Trophoblast cell (in vitro differentiated cells and primary cell): ENCODE data around the gene HOXD3.

Source experiments
- DNase-seq, 2 donors: peaks; one replicate each; pipeline ENCODE4 v3.0.0-alpha.2; 2016
- H2AFZ ChIP-seq: 2 replicates; pipeline ENCODE4 v1.6.1; 2013; ENCODE audit warnings: low read length, moderate library complexity, mild to moderate bottlenecking; ENCODE audit not compliant: insufficient read depth, poor library complexity
- H2AK5ac ChIP-seq: 2 replicates; pipeline ENCODE4 v1.6.1; 2013; ENCODE audit warnings: mild to moderate bottlenecking, low read length
- H2BK120ac ChIP-seq: 2 replicates; pipeline ENCODE4 v1.6.1; 2013; ENCODE audit warnings: low read length, mild to moderate bottlenecking, moderate library complexity; ENCODE audit not compliant: insufficient read depth, poor library complexity
- H2BK12ac ChIP-seq: 2 replicates; pipeline ENCODE4 v1.6.1; 2013; ENCODE audit warnings: mild to moderate bottlenecking, low read length, moderate library complexity
- H2BK5ac ChIP-seq: 2 replicates; pipeline ENCODE4 v1.6.1; 2013; ENCODE audit warnings: low read length, low read depth, moderate library complexity, mild to moderate bottlenecking; ENCODE audit not compliant: poor library complexity
- H3K14ac ChIP-seq: 2 replicates; pipeline ENCODE4 v1.6.1; 2013; ENCODE audit warnings: mild to moderate bottlenecking, low read length
- H3K18ac ChIP-seq: 2 replicates; pipeline ENCODE4 v1.6.1; 2013; ENCODE audit warnings: mild to moderate bottlenecking, low read length
- H3K23ac ChIP-seq: 2 replicates; pipeline ENCODE4 v1.6.1; 2013; ENCODE audit warnings: low read length
- H3K27ac ChIP-seq: 2 replicates; pipeline ENCODE4 v1.5.1; 2013; ENCODE audit warnings: low read depth, mild to moderate bottlenecking, inconsistent platforms, low read length, moderate library complexity
- H3K27me3 ChIP-seq: 2 replicates; pipeline ENCODE4 v1.6.1; 2013; ENCODE audit warnings: inconsistent platforms, mild to moderate bottlenecking, low read length, moderate library complexity; ENCODE audit not compliant: insufficient read depth
- H3K36me3 ChIP-seq, 2 experiments: 1 replicate in 1 of 2; 2 replicates in 1 of 2; pipeline ENCODE4 v1.6.1; 2013; ENCODE audit warnings: low read length in 2 of 2, mild to moderate bottlenecking in 2 of 2, moderate library complexity in 1 of 2; ENCODE audit not compliant: insufficient read depth in 2 of 2, control insufficient read depth in 1 of 2
- H3K4ac ChIP-seq: 2 replicates; pipeline ENCODE4 v1.6.1; 2013; ENCODE audit warnings: low read depth, mild to moderate bottlenecking, low read length, moderate library complexity
- H3K4me1 ChIP-seq, 2 experiments: 1 replicate in 1 of 2; 2 replicates in 1 of 2; pipeline ENCODE4 v1.6.1; 2013; ENCODE audit warnings: low read length in 2 of 2, mild to moderate bottlenecking in 2 of 2, moderate library complexity in 1 of 2; ENCODE audit not compliant: insufficient read depth in 2 of 2, control insufficient read depth in 1 of 2
- H3K4me2 ChIP-seq: 2 replicates; pipeline ENCODE4 v1.6.1; 2013; ENCODE audit warnings: inconsistent platforms, mild to moderate bottlenecking, low read length, moderate library complexity
- H3K4me3 ChIP-seq: 2 replicates; pipeline ENCODE4 v1.5.1; 2013; ENCODE audit warnings: mild to moderate bottlenecking, low read depth, low read length, inconsistent platforms
- H3K79me1 ChIP-seq: one replicate; pipeline ENCODE4 v1.6.1; 2013; ENCODE audit warnings: low read length
- H3K79me2 ChIP-seq: 2 replicates; pipeline ENCODE4 v1.6.1; 2013; ENCODE audit warnings: low read length, mild to moderate bottlenecking; ENCODE audit not compliant: control insufficient read depth, insufficient read depth, poor library complexity
- H3K9ac ChIP-seq: 2 replicates; pipeline ENCODE4 v1.6.1; 2013; ENCODE audit warnings: mild to moderate bottlenecking, low read length
- H3K9me3 ChIP-seq: 2 replicates; pipeline ENCODE4 v1.6.1; 2013; ENCODE audit warnings: low read depth, mild to moderate bottlenecking, control low read depth, inconsistent platforms, low read length; ENCODE audit not compliant: insufficient read depth
- H4K12ac ChIP-seq: 2 replicates; pipeline ENCODE4 v1.6.1; 2013; ENCODE audit warnings: low read depth, mild to moderate bottlenecking, low read length, moderate library complexity
- H4K8ac ChIP-seq: 2 replicates; pipeline ENCODE4 v1.6.1; 2013; ENCODE audit warnings: low read depth, mild to moderate bottlenecking, low read length, moderate library complexity
- H4K91ac ChIP-seq: one replicate; pipeline ENCODE4 v1.6.1; 2013; ENCODE audit warnings: low read depth, mild to moderate bottlenecking, low read length, moderate library complexity
- WGBS: extraction: QIAGEN DNeasy Blood & Tissue Kit; methylation state at CpG from one replicate; pipeline ENCODE4 v1.1.7; 2013; ENCODE audit warnings: missing lambda C conversion rate; ENCODE audit not compliant: insufficient read length, insufficient coverage; ENCODE audit errors: extremely low coverage; 5-methylcytosine and 5-hydroxymethylcytosine counted together

The HOXD3 gene

GRCh38 chr2:176146645-176147044 is 10.5 kb upstream of the HOXD3 start:
- no peaks in the 10 kb centered on the region for H3K36me3 ChIP-seq
- DNase-seq, result no peak
- H3K27me3 ChIP-seq, result peaks cover 76% of the 10 kb centered on the region
- H3K27ac ChIP-seq, result no peak overlapping the region
- H3K4me3 ChIP-seq, result no peak overlapping the region
- no peak overlapping the region for H2BK12ac ChIP-seq
- H4K91ac ChIP-seq, result no peak overlapping the region
- no peak overlapping the region for H3K23ac ChIP-seq
- no peak overlapping the region for H4K12ac ChIP-seq
- H2AK5ac ChIP-seq, result no peak overlapping the region
- H3K79me1 ChIP-seq, result no peaks in the 10 kb centered on the region
- H3K9ac ChIP-seq, result no peak overlapping the region
- H3K14ac ChIP-seq, result no peak overlapping the region
- H2BK5ac ChIP-seq, result no peak overlapping the region
- no peak overlapping the region for H2AFZ ChIP-seq
- H3K4me2 ChIP-seq, result no peak overlapping the region
- peaks cover 11% of the 10 kb centered on the region for H3K9me3 ChIP-seq
- H2BK120ac ChIP-seq, result no peak overlapping the region
- H4K8ac ChIP-seq, result no peak overlapping the region
- no peaks in the 10 kb centered on the region for H3K79me2 ChIP-seq
- peaks cover 2% of the 10 kb centered on the region in 2 experiments for H3K4me1 ChIP-seq
- H3K18ac ChIP-seq, result no peak overlapping the region
- H3K4ac ChIP-seq, result no peak overlapping the region

- H3K27ac ChIP-seq, result no peak overlapping the region
- H3K9ac ChIP-seq, result no peak overlapping the region
- no peak overlapping the region for H3K4ac ChIP-seq
- no peak overlapping the region for H2BK12ac ChIP-seq
- no peak overlapping the region for H2BK120ac ChIP-seq
- H4K91ac ChIP-seq, result no peak overlapping the region
- H3K4me1 ChIP-seq, result peaks cover 5% of the 10 kb centered on the region in 2 experiments
- H3K9me3 ChIP-seq, result peaks cover 16% of the 10 kb centered on the region
- H4K8ac ChIP-seq, result no peak overlapping the region
- no peak overlapping the region for H2AK5ac ChIP-seq
- no peak overlapping the region for H2AFZ ChIP-seq
- no CpG with 5 or more reads among the region's 32 CpGs for WGBS
- no peak overlapping the region for H3K14ac ChIP-seq
- no peaks in the 10 kb centered on the region for H3K79me2 ChIP-seq
- peaks cover 79% of the 10 kb centered on the region for H3K27me3 ChIP-seq
- no peaks in the 10 kb centered on the region for H3K79me1 ChIP-seq
- no peak overlapping the region for H4K12ac ChIP-seq
- H3K18ac ChIP-seq, result no peak overlapping the region
- no peak overlapping the region for H3K23ac ChIP-seq
- H3K4me2 ChIP-seq, result no peak overlapping the region
- no peaks in the 10 kb centered on the region for H3K36me3 ChIP-seq
- no peak overlapping the region for H2BK5ac ChIP-seq
- H3K4me3 ChIP-seq, result no peak overlapping the region
- DNase-seq, result no peak
Measured at GRCh38 chr2:176147210-176147799, 9.8 kb upstream of the HOXD3 start.

- H4K12ac ChIP-seq, result no peak overlapping the region
- no peak overlapping the region for H4K91ac ChIP-seq
- H3K79me1 ChIP-seq, result no peaks in the 10 kb centered on the region
- H3K79me2 ChIP-seq, result no peaks in the 10 kb centered on the region
- H3K4me2 ChIP-seq, result no peak overlapping the region
- H2AFZ ChIP-seq, result no peak overlapping the region
- H2AK5ac ChIP-seq, result no peak overlapping the region
- H2BK5ac ChIP-seq, result no peak overlapping the region
- H3K18ac ChIP-seq, result no peak overlapping the region
- no peak overlapping the region for H3K4me3 ChIP-seq
- H3K27me3 ChIP-seq, result peaks cover 84% of the 10 kb centered on the region
- H3K23ac ChIP-seq, result no peak overlapping the region
- no peaks in the 10 kb centered on the region for H3K36me3 ChIP-seq
- H2BK120ac ChIP-seq, result no peak overlapping the region
- H2BK12ac ChIP-seq, result no peak overlapping the region
- no peak overlapping the region for H3K9ac ChIP-seq
- no peak overlapping the region for H4K8ac ChIP-seq
- WGBS, result no CpG with 5 or more reads among the region's 31 CpGs
- peaks cover 5 to 7% of the 10 kb centered on the region in 2 experiments for H3K4me1 ChIP-seq
- no peak for DNase-seq
- H3K14ac ChIP-seq, result no peak overlapping the region
- H3K27ac ChIP-seq, result no peak overlapping the region
- H3K9me3 ChIP-seq, result peaks cover 20% of the 10 kb centered on the region
- H3K4ac ChIP-seq, result no peak overlapping the region
Measured at GRCh38 chr2:176147800-176148496, 9.2 kb upstream of the HOXD3 start.

- WGBS, result no CpG with 5 or more reads among the region's 11 CpGs
- Histone ChIP-seq H3K9me3 (peaks cover 20% of the 10 kb centered on the region), H3K36me3 (no peaks in the 10 kb centered on the region), H3K23ac (no peak overlapping the region), H3K4me2 (no peak overlapping the region), H3K14ac (no peak overlapping the region), H4K12ac (no peak overlapping the region), H3K4me1 (peaks cover 5 to 7% of the 10 kb centered on the region in 2 experiments), H3K79me2 (no peaks in the 10 kb centered on the region), H4K8ac (no peak overlapping the region), H2AFZ (no peak overlapping the region), H3K4ac (no peak overlapping the region), H3K27me3 (peaks cover 86% of the 10 kb centered on the region), H2BK12ac (no peak overlapping the region), H3K9ac (no peak overlapping the region), H4K91ac (no peak overlapping the region), H2AK5ac (no peak overlapping the region), H3K18ac (no peak overlapping the region), H2BK120ac (no peak overlapping the region), H3K79me1 (no peaks in the 10 kb centered on the region), H2BK5ac (no peak overlapping the region), H3K4me3 (no peak overlapping the region), H3K27ac (no peak overlapping the region)
- DNase-seq, result no peak
Measured at GRCh38 chr2:176148751-176149421, 8.2 kb upstream of the HOXD3 start.
